ENCODE measurements around the gene UNC13B.
"Not testable (repeated sequence)": the region's sequence is repeated elsewhere in the genome, so short reads cannot be mapped to it uniquely, and the experiment has no call there.

UNC13B gene

DNA sequence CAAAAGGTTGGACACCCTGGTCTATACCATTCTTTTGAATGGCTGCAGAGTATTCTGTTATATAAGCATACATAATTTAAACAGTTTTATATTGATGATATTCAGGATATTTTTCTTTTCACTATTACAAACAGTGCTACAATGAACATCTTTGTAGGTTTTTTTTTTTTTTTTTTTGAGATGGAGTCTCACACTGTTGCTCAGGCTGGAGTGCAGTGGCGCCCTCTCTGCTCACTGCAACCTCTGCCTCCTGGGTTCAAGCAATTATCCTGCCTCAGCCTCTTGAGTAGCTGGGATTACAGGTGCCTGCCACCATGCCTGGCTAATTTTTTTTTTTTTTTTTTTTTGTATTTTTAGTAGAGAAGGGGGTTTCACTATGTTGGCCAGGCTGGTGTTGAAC is 5.6 kb downstream of the UNC13B start:
- H2BK5ac ChIP-seq (ENCODE audit: low read length); H2AK5ac ChIP-seq (ENCODE audit: low read length); H3K4ac ChIP-seq (ENCODE audit: low read depth, low read length); H3K23ac ChIP-seq (ENCODE audit: low read length); H3K79me1 ChIP-seq (ENCODE audit: low read length); H3K36me3 ChIP-seq (ENCODE audit: control insufficient read depth, insufficient read depth, low read length); H3K27me3 ChIP-seq (ENCODE audit: insufficient read depth, low read length, poor library complexity); H4K8ac ChIP-seq (ENCODE audit: low read depth, low read length); H3K9ac ChIP-seq (ENCODE audit: low read length); H3K18ac ChIP-seq (ENCODE audit: low read length); H3K27ac ChIP-seq (ENCODE audit: low read depth, low read length); H2BK120ac ChIP-seq (ENCODE audit: low read depth, low read length); H4K5ac ChIP-seq (ENCODE audit: low read length); H3K4me1 ChIP-seq (ENCODE audit: control insufficient read depth, low read depth, low read length); H3K4me3 ChIP-seq (ENCODE audit: low read length); H2BK15ac ChIP-seq (replicated peaks; ENCODE audit: low read depth); DNase-seq; H3K4me2 ChIP-seq (ENCODE audit: low read length); H3K56ac ChIP-seq (ENCODE audit: low read length); H3K79me2 ChIP-seq (ENCODE audit: control insufficient read depth, insufficient read depth, low read length): not testable (repeated sequence)
- no CpG with 5 or more reads among the region's 1 CpG for WGBS (ENCODE audit: extremely low coverage, insufficient coverage, low lambda C conversion rate)

DNA sequence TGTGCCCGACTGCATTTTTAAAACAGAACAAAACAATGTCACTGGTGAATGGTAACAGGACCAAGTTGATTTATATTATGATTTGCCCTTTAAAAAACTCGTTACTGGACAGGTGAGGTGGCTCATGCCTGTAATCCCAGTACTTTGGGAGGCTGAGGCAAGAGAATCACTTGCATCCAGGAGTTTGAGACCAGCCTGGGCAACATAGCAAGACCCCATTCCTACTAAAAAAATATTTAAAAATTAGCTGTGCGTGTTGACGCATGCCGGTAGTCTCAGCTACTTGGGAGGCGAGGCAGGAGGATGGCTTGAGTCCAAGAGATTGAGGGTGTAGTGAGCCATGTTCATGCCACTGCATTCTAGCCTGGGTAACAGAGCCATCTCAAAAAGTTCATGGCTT is 7.2 kb downstream of the UNC13B start:
- H3K4ac ChIP-seq (ENCODE audit: low read depth, low read length): no peak overlapping the region
- H4K5ac ChIP-seq (ENCODE audit: low read length): no peak overlapping the region
- H3K4me1 ChIP-seq (ENCODE audit: control insufficient read depth, low read depth, low read length): no peaks in the 10 kb centered on the region
- H3K4me3 ChIP-seq (ENCODE audit: low read length): no peak overlapping the region
- H3K27me3 ChIP-seq (ENCODE audit: insufficient read depth, low read length, poor library complexity): no peaks in the 10 kb centered on the region
- no peak overlapping the region for H3K23ac ChIP-seq (ENCODE audit: low read length)
- no peak overlapping the region for H2AK5ac ChIP-seq (ENCODE audit: low read length)
- H3K79me2 ChIP-seq (ENCODE audit: control insufficient read depth, insufficient read depth, low read length): no peaks in the 10 kb centered on the region
- H2BK15ac ChIP-seq (replicated peaks; ENCODE audit: low read depth): no peak overlapping the region
- H3K79me1 ChIP-seq (ENCODE audit: low read length): no peaks in the 10 kb centered on the region
- no peak overlapping the region for H3K56ac ChIP-seq (ENCODE audit: low read length)
- H4K8ac ChIP-seq (ENCODE audit: low read depth, low read length): no peak overlapping the region
- no peak for DNase-seq
- H2BK120ac ChIP-seq (ENCODE audit: low read depth, low read length): no peak overlapping the region
- H3K4me2 ChIP-seq (ENCODE audit: low read length): no peak overlapping the region
- H3K9ac ChIP-seq (ENCODE audit: low read length): no peak overlapping the region
- no peak overlapping the region for H2BK5ac ChIP-seq (ENCODE audit: low read length)
- no peak overlapping the region for H3K18ac ChIP-seq (ENCODE audit: low read length)
- no CpG with 5 or more reads among the region's 6 CpGs for WGBS (ENCODE audit: extremely low coverage, insufficient coverage, low lambda C conversion rate)
- H3K36me3 ChIP-seq (ENCODE audit: control insufficient read depth, insufficient read depth, low read length): no peaks in the 10 kb centered on the region
- H3K27ac ChIP-seq (ENCODE audit: low read depth, low read length): no peak overlapping the region

DNA sequence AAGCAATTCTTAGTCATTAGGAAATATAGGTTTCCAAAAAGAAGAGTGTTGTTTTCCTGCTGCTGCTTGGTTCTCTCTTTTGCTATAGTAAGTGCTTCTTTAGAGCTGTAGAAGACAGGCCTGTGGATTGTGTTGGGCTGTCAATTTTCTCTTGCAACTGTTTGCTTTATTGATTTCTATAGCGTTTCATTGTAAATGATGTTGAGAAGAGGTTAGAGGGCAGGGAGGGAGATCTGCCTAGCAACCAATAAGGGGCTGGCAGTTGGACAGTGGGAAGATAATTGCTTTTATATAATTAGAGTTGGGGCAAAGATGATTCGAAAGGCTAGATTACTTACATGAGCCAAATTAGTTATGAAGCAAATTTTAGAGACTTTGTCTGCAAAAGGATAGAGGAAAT is 11.1 kb downstream of the UNC13B start:
- Histone ChIP-seq H3K27ac (ENCODE audit: low read depth, low read length) (no peak overlapping the region), H3K4ac (ENCODE audit: low read depth, low read length) (no peak overlapping the region)
- WGBS (ENCODE audit: extremely low coverage, insufficient coverage, low lambda C conversion rate): no CpG with 5 or more reads among the region's 2 CpGs

DNA sequence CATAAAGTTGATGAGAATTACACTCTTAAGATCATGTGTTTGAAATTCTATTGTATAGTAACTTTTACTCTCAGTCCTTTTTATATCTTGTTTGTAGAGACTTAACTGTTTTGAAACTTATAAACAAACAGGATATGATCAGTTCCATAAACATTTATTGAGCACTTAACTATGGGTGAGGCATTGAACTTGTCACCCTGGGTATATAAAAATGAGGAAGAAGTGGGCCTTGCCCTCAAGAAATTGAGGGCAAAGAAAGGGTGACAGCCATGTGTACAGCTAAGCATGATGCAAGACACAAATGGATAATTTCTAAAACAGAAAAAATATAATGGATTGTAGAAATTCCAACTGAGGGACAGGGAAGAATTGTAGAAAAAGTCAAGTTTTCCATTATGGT is 15.7 kb downstream of the UNC13B start:
- no peaks in the 10 kb centered on the region for H3K36me3 ChIP-seq (ENCODE audit: control insufficient read depth, insufficient read depth, low read length)
- H3K18ac ChIP-seq (ENCODE audit: low read length): no peak overlapping the region
- no peak overlapping the region for H4K5ac ChIP-seq (ENCODE audit: low read length)
- H2BK120ac ChIP-seq (ENCODE audit: low read depth, low read length): no peak overlapping the region
- no peaks in the 10 kb centered on the region for H3K79me1 ChIP-seq (ENCODE audit: low read length)
- no peak overlapping the region for H3K9ac ChIP-seq (ENCODE audit: low read length)
- H3K56ac ChIP-seq (ENCODE audit: low read length): no peak overlapping the region
- no peak overlapping the region for H3K27ac ChIP-seq (ENCODE audit: low read depth, low read length)
- no peaks in the 10 kb centered on the region for H3K27me3 ChIP-seq (ENCODE audit: insufficient read depth, low read length, poor library complexity)
- no peak overlapping the region for H3K23ac ChIP-seq (ENCODE audit: low read length)
- H3K4me1 ChIP-seq (ENCODE audit: control insufficient read depth, low read depth, low read length): no peaks in the 10 kb centered on the region
- no peak overlapping the region for H3K4me2 ChIP-seq (ENCODE audit: low read length)
- H3K4me3 ChIP-seq (ENCODE audit: low read length): no peak overlapping the region
- no peak overlapping the region for H3K4ac ChIP-seq (ENCODE audit: low read depth, low read length)
- no peak overlapping the region for H2AK5ac ChIP-seq (ENCODE audit: low read length)
- no peak overlapping the region for H2BK5ac ChIP-seq (ENCODE audit: low read length)
- no peak for DNase-seq
- H2BK15ac ChIP-seq (replicated peaks; ENCODE audit: low read depth): no peak overlapping the region
- no peak overlapping the region for H4K8ac ChIP-seq (ENCODE audit: low read depth, low read length)
- H3K79me2 ChIP-seq (ENCODE audit: control insufficient read depth, insufficient read depth, low read length): no peaks in the 10 kb centered on the region

More for the DNA sequence above, 11.1 kb downstream of the UNC13B start:
- no peaks in the 10 kb centered on the region for H3K79me2 ChIP-seq (ENCODE audit: control insufficient read depth, insufficient read depth, low read length)
- no peak overlapping the region for H2BK15ac ChIP-seq (replicated peaks; ENCODE audit: low read depth)
- no peaks in the 10 kb centered on the region for H3K4me1 ChIP-seq (ENCODE audit: control insufficient read depth, low read depth, low read length)
- H4K8ac ChIP-seq (ENCODE audit: low read depth, low read length): no peak overlapping the region
- no peak overlapping the region for H2BK120ac ChIP-seq (ENCODE audit: low read depth, low read length)
- H4K5ac ChIP-seq (ENCODE audit: low read length): no peak overlapping the region
- no peaks in the 10 kb centered on the region for H3K36me3 ChIP-seq (ENCODE audit: control insufficient read depth, insufficient read depth, low read length)
- H3K4me3 ChIP-seq (ENCODE audit: low read length): no peak overlapping the region
- H3K23ac ChIP-seq (ENCODE audit: low read length): no peak overlapping the region
- H2BK5ac ChIP-seq (ENCODE audit: low read length): no peak overlapping the region
- H2AK5ac ChIP-seq (ENCODE audit: low read length): no peak overlapping the region
- no peak overlapping the region for H3K18ac ChIP-seq (ENCODE audit: low read length)
- H3K56ac ChIP-seq (ENCODE audit: low read length): no peak overlapping the region
- no peak overlapping the region for H3K4me2 ChIP-seq (ENCODE audit: low read length)
- H3K79me1 ChIP-seq (ENCODE audit: low read length): no peaks in the 10 kb centered on the region
- no peak overlapping the region for H3K9ac ChIP-seq (ENCODE audit: low read length)
- no peaks in the 10 kb centered on the region for H3K27me3 ChIP-seq (ENCODE audit: insufficient read depth, low read length, poor library complexity)
- DNase-seq: no peak

DNA sequence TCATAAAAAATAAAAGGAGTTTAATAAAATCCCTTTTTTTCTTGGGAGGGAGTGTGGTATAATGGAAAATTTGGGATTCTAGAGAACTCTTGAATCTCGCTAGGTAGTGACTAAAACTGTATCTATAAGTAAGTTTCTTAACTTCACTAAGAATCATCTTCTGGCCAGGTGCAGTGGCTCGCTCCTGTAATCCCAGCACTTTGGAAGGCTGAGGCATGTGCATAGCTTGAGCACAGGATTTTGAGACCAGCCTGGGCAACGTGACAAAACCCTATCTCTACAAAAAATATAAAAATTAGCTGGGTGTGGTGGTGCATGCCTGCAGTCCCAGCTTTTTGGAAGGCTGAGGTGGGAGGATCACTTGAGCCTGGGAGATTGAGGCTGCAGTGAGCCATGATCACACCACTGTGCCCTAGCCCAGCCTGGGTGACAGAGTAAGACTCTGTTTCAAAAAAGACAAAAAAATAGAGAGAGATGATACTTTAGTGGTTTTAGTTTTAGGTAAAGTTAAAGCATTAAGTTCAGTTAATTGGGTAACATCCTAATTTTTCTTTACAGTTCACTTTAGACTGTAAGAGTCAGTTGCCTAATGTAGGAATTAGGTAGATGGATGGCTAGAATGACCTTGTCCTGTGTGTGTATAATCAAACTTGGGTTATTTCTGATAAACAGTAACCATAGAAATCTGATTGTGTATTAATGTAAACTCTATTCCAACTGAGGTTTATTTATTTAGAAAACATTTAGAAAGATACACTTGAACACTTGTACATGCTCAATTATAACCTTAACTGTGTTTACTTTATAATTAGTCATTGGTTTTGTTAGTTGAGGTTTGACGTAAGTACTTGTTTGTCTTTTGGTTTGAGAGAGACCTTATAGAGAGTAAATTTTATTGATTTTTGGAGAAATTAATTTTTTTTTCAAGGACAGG is 17.8 kb downstream of the UNC13B start:
- H4K5ac ChIP-seq (ENCODE audit: low read length): no peak overlapping the region
- 100% methylated on average over 1 of the region's 4 CpGs for WGBS (ENCODE audit: extremely low coverage, insufficient coverage, low lambda C conversion rate)

DNA sequence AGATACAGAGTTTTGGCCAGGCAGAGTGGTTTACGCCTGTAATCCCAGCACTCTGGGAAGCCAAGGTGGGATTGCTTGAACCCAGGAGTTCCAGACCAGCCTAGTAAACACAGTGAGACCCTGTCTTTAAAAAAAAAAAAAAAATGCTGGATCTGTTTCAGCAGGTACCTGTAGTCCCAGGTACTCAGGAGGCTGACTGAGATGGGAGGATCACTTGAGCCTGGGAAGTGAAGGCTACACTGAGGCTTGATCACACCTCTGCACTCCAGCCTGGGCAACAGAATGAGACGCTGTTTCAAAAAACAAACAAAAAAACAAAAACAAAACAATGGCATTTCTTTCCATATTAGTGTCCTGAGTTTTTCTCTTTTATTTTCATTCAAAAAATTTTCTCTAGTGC is 19.0 kb downstream of the UNC13B start:
- no peak overlapping the region for H2AK5ac ChIP-seq (ENCODE audit: low read length)
- H3K23ac ChIP-seq (ENCODE audit: low read length): no peak overlapping the region
- no peak overlapping the region for H3K9ac ChIP-seq (ENCODE audit: low read length)
- no peak for DNase-seq
- H3K4ac ChIP-seq (ENCODE audit: low read depth, low read length): no peak overlapping the region
- no peak overlapping the region for H4K5ac ChIP-seq (ENCODE audit: low read length)
- H3K56ac ChIP-seq (ENCODE audit: low read length): no peak overlapping the region
- H2BK120ac ChIP-seq (ENCODE audit: low read depth, low read length): no peak overlapping the region
- H3K27me3 ChIP-seq (ENCODE audit: insufficient read depth, low read length, poor library complexity): no peaks in the 10 kb centered on the region
- no peak overlapping the region for H3K27ac ChIP-seq (ENCODE audit: low read depth, low read length)
- no peaks in the 10 kb centered on the region for H3K79me2 ChIP-seq (ENCODE audit: control insufficient read depth, insufficient read depth, low read length)
- no peak overlapping the region for H4K8ac ChIP-seq (ENCODE audit: low read depth, low read length)
- WGBS (ENCODE audit: extremely low coverage, insufficient coverage, low lambda C conversion rate): no CpG with 5 or more reads among the region's 2 CpGs
- H3K36me3 ChIP-seq (ENCODE audit: control insufficient read depth, insufficient read depth, low read length): no peaks in the 10 kb centered on the region
- H2BK5ac ChIP-seq (ENCODE audit: low read length): no peak overlapping the region
- no peak overlapping the region for H2BK15ac ChIP-seq (replicated peaks; ENCODE audit: low read depth)
- H3K4me1 ChIP-seq (ENCODE audit: control insufficient read depth, low read depth, low read length): no peaks in the 10 kb centered on the region
- H3K18ac ChIP-seq (ENCODE audit: low read length): no peak overlapping the region
- H3K79me1 ChIP-seq (ENCODE audit: low read length): no peaks in the 10 kb centered on the region
- H3K4me3 ChIP-seq (ENCODE audit: low read length): no peak overlapping the region
- no peak overlapping the region for H3K4me2 ChIP-seq (ENCODE audit: low read length)

More for the DNA sequence above, 17.8 kb downstream of the UNC13B start:
- H3K18ac ChIP-seq (ENCODE audit: low read length): no peak overlapping the region
- no peaks in the 10 kb centered on the region for H3K27me3 ChIP-seq (ENCODE audit: insufficient read depth, low read length, poor library complexity)
- no peaks in the 10 kb centered on the region for H3K79me1 ChIP-seq (ENCODE audit: low read length)
- H4K8ac ChIP-seq (ENCODE audit: low read depth, low read length): no peak overlapping the region
- no peak overlapping the region for H3K23ac ChIP-seq (ENCODE audit: low read length)
- no peak overlapping the region for H2BK15ac ChIP-seq (replicated peaks; ENCODE audit: low read depth)
- H3K9ac ChIP-seq (ENCODE audit: low read length): no peak overlapping the region
- no peak for DNase-seq
- H2AK5ac ChIP-seq (ENCODE audit: low read length): no peak overlapping the region
- no peaks in the 10 kb centered on the region for H3K36me3 ChIP-seq (ENCODE audit: control insufficient read depth, insufficient read depth, low read length)
- H3K4ac ChIP-seq (ENCODE audit: low read depth, low read length): no peak overlapping the region
- H3K4me3 ChIP-seq (ENCODE audit: low read length): no peak overlapping the region
- H3K4me2 ChIP-seq (ENCODE audit: low read length): no peak overlapping the region
- no peak overlapping the region for H2BK120ac ChIP-seq (ENCODE audit: low read depth, low read length)
- H3K79me2 ChIP-seq (ENCODE audit: control insufficient read depth, insufficient read depth, low read length): no peaks in the 10 kb centered on the region
- H3K56ac ChIP-seq (ENCODE audit: low read length): no peak overlapping the region
- no peaks in the 10 kb centered on the region for H3K4me1 ChIP-seq (ENCODE audit: control insufficient read depth, low read depth, low read length)
- H2BK5ac ChIP-seq (ENCODE audit: low read length): no peak overlapping the region
- no peak overlapping the region for H3K27ac ChIP-seq (ENCODE audit: low read depth, low read length)

Data from mesendoderm (in vitro differentiated cells).